ENCODE results near the gene MCM3AP. TPM values are rescaled to one million over a fixed set of nuclear protein-coding genes. Genes with fewer than 3 reads are reported as not detected.

The MCM3AP gene
- total RNA-seq, 4 donors from 2014 or later, result 58.6 to 89.2 (median 81.9) TPM

DNA sequence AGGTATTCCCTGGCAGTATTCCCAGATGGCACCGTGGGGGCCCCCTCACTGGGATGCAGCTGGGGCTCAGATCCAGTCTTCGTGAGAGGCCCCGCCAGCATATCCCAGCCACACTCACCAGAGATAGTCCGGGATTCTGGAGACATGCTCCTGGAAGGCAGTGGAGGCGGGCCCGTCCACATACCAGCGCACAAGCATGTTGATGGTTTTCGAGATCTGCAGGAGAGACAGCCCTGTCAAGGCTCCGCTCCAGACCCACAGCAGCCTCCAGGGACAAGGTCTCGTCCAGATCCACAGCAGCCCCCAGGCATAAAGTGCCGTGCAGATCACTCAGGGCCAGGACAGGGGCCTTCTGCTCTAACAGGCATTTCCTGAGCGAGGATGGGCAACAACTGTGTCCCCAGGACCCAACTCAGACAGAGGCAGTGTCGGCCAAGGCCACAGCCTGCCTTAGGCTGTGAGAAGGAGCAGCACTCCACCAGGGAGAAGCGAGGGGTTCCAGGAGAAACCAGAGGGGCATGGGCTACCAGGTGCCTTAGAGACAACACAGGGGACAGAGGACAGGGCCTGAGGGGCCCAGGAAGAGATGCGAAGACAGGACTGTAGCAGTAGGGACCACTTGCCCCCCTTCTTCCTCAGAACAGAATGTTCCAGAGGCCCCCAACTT lies 71.7 kb downstream of the MCM3AP start:
- H3K4me3 ChIP-seq, result no peak overlapping the region
- intact Hi-C loops (cut with DNase I), result no loop called here
- no peak for DNase-seq (ENCODE audit: extremely low spot score)

DNA sequence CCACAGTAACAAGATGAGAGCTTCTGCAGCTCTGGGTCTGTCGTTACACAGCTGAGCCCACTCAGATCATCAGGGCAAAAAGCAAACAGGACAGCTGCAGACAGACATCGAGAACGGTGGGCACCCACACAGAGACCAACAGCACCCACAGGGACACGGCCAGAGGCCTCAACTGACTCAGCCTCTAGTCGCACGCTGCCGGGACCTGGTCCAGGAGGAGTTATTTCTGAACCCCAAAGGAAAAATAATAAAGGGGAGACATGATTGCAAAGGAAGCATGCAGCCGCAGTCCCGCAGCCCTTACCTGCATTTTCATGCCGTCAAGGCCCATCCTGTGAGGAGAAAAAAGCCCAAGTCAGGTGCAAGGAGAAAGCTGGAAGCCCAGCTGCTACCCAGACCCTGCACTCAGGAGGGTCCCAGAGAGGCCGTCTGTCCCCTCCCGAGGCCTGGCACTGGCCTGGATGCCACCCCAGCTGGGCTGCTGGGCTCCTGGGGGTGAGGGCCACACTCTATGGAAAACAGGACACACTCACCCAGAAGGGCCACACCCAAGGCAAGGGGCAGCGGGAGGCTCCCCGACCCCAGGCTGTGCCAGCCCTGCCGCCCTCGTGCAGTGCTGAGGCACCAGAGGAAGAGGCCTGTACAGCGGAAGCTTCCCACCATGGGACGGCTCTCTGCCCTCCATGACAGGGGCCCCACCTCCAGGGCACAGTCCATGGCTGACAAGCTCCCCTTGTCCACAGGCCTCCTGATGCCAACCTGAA lies 72.5 kb downstream of the MCM3AP start:
- Histone ChIP-seq H3K4me1 (no peaks in the 10 kb centered on the region), H3K9me3 (no peaks in the 10 kb centered on the region), H3K27me3 (no peaks in the 10 kb centered on the region), H3K27ac (replicated peaks in 1 of 4) (no peak overlapping the region), H3K4me3 (no peak overlapping the region), H3K36me3 (peaks cover 22 to 99% (median 95%) of the 10 kb centered on the region in 4 donors)
- WGBS, result 82% methylated on average over 16 of the region's 18 CpGs
- DNase-seq (ENCODE audit: extremely low spot score), result no peak
- intact Hi-C loops (cut with DNase I), result no loop called here
- TF ChIP-seq, protein P1, sequence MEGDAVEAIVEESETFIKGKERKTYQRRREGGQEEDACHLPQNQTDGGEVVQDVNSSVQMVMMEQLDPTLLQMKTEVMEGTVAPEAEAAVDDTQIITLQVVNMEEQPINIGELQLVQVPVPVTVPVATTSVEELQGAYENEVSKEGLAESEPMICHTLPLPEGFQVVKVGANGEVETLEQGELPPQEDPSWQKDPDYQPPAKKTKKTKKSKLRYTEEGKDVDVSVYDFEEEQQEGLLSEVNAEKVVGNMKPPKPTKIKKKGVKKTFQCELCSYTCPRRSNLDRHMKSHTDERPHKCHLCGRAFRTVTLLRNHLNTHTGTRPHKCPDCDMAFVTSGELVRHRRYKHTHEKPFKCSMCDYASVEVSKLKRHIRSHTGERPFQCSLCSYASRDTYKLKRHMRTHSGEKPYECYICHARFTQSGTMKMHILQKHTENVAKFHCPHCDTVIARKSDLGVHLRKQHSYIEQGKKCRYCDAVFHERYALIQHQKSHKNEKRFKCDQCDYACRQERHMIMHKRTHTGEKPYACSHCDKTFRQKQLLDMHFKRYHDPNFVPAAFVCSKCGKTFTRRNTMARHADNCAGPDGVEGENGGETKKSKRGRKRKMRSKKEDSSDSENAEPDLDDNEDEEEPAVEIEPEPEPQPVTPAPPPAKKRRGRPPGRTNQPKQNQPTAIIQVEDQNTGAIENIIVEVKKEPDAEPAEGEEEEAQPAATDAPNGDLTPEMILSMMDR (IDR thresholded peaks at IDR 0.05), result no peak
- no peak for TF ChIP-seq EP300 (IDR thresholded peaks at IDR 0.05)
- no peak for TF ChIP-seq POLR2AphosphoS5 (IDR thresholded peaks at IDR 0.05)

More for the DNA sequence above, 71.7 kb downstream of the MCM3AP start:
- Histone ChIP-seq H3K4me1 (no peaks in the 10 kb centered on the region), H3K9me3 (no peaks in the 10 kb centered on the region), H3K36me3 (peaks cover 22 to 96% (median 88%) of the 10 kb centered on the region in 4 donors), H3K27me3 (no peaks in the 10 kb centered on the region), H3K27ac (replicated peaks in 1 of 4) (no peak overlapping the region)
- TF ChIP-seq, protein P1 (IDR thresholded peaks at IDR 0.05), result no peak
- no peak for TF ChIP-seq POLR2AphosphoS5 (IDR thresholded peaks at IDR 0.05)
- WGBS, result 84% methylated on average over 4 of the region's 15 CpGs

DNA sequence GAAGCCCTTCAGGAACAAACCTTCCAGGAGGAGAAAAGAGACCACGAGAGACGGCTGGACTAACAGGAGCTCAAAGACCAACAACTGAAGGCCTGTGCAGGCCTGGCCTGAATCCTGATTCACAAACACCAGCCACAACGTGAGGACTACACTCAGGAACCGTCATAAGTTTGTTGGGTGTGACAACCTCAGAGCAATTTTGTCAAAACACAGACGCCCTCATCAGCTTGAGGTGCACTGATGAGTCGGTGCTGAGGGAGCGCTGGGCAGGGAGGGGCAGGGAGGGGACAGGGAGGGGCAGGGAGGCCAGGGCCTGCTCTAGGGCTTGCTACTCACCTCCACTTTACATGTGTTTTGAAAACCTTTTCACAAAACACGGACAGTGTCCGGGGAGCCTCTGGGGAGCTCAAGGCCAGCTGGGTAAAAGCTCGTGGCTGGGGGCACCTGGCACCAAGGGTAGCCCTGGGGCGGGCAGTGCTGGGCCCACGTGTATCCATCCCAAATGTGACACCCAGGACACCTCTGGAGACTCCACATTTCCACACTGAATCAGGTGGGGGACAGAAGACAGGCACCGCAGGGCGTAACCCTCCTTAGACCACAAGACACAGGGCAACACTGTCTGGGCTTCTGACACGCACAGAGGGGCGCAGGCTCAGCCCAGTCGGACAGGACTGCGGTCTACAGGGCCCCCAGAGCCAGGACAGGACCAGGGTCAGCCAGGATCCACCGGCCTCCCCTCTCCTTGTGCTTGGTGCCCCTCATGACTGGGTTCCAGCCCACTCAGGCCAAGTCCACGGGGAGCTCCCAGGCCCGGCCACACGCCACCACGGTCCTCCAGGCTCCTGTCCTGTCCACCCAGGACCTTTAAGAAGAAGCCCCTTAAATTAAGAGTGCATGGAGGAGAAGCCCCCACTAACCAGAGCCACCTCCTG lies 73.4 kb downstream of the MCM3AP start:
- WGBS, result 84% methylated on average over 18 of the region's 23 CpGs
- no peak overlapping the region for H3K27ac ChIP-seq (replicated peaks in 1 of 4)
- no peaks in the 10 kb centered on the region for H3K9me3 ChIP-seq
- intact Hi-C loops (cut with DNase I), result no loop called here
- H3K27me3 ChIP-seq, result no peaks in the 10 kb centered on the region
- DNase-seq (ENCODE audit: extremely low spot score), result no peak
- H3K4me1 ChIP-seq, result no peaks in the 10 kb centered on the region
- H3K36me3 ChIP-seq, result peaks cover 31 to 100% (median 97%) of the 10 kb centered on the region in 4 donors
- TF ChIP-seq POLR2AphosphoS5 (IDR thresholded peaks at IDR 0.05) (no peak), EP300 (IDR thresholded peaks at IDR 0.05) (no peak), POLR2A (IDR thresholded peaks at IDR 0.05; ENCODE audit: low read depth) (no peak)
- TF ChIP-seq, protein P1 (IDR thresholded peaks at IDR 0.05), result no peak
- H3K4me3 ChIP-seq, result no peak overlapping the region

DNA sequence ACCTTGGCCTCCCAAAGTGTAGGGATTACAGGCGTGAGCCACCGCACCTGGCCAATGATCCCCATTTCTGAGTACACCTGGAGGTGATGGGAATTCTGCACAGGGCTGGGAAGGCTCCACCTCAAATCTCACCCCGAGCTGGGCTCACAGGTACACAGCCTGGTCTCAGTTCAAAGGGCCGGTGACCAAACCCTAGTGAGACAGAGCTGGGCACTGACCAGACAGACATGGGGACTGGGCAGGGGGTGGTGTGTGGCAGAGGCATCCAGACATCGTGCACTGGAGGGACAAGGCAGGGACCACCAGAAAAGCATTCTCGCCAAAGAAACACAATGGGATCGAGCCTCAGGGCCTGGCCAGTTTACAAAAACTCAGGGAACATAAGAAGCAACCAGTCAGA lies 74.0 kb downstream of the MCM3AP start:
- intact Hi-C loops (cut with DNase I), result no loop called here
- no peak for DNase-seq (ENCODE audit: extremely low spot score)
- WGBS, result 87% methylated on average over 7 of the region's 7 CpGs
- no peaks in the 10 kb centered on the region for H3K9me3 ChIP-seq
- peaks cover 33 to 100% (median 99%) of the 10 kb centered on the region in 4 donors for H3K36me3 ChIP-seq
- H3K4me1 ChIP-seq, result no peaks in the 10 kb centered on the region
- TF ChIP-seq EP300 (IDR thresholded peaks at IDR 0.05) (no peak), POLR2A (IDR thresholded peaks at IDR 0.05; ENCODE audit: low read depth) (no peak), POLR2AphosphoS5 (IDR thresholded peaks at IDR 0.05) (no peak)
- TF ChIP-seq, protein P1 (IDR thresholded peaks at IDR 0.05), result no peak
- H3K27me3 ChIP-seq, result no peaks in the 10 kb centered on the region
- H3K4me3 ChIP-seq, result no peak overlapping the region
- H3K27ac ChIP-seq (replicated peaks in 1 of 4), result no peak overlapping the region

All from esophagus muscularis mucosa (tissue), 4 donors.